Measurements from ENCODE around the gene UCHL3. TPM values are rescaled to one million over a fixed set of nuclear protein-coding genes. Genes with fewer than 3 reads are reported as not detected.

The UCHL3 gene
- total RNA-seq, 3 donors from 2014 or later = 25.7 to 38.8 (median 27.3) TPM

DNA sequence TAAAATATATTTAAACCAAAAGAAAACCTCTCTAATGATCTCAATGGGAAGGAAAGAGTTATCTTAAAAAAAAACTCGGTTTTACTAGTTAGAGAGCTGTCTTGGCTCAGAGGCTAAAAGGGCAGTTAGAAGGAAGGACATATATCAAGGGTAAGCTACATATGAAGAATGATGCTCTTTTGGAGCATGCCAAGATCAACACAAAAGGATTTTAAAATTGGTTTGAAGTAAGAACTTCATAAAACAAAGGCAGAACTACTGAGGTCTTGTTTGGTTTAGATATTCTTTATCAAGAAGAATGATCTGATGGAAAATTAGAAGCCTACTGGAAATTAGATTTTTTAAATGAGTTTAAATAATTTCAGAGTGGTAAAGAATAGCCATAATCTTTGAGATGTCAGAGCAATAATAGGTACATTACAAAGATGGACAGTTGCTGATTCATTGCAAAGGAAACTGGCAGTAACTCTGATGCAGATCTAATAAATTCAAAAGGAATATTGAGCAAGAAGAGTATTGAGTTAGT lies 47.1 kb downstream of the UCHL3 start:
- intact Hi-C loops (cut with DNase I, micrococcal nuclease) = no loop called here
- DNase-seq = no peak
- TF ChIP-seq, protein P1, sequence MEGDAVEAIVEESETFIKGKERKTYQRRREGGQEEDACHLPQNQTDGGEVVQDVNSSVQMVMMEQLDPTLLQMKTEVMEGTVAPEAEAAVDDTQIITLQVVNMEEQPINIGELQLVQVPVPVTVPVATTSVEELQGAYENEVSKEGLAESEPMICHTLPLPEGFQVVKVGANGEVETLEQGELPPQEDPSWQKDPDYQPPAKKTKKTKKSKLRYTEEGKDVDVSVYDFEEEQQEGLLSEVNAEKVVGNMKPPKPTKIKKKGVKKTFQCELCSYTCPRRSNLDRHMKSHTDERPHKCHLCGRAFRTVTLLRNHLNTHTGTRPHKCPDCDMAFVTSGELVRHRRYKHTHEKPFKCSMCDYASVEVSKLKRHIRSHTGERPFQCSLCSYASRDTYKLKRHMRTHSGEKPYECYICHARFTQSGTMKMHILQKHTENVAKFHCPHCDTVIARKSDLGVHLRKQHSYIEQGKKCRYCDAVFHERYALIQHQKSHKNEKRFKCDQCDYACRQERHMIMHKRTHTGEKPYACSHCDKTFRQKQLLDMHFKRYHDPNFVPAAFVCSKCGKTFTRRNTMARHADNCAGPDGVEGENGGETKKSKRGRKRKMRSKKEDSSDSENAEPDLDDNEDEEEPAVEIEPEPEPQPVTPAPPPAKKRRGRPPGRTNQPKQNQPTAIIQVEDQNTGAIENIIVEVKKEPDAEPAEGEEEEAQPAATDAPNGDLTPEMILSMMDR (IDR thresholded peaks at IDR 0.05) = no peak
- Histone ChIP-seq H3K4me3 (no peak overlapping the region), H3K36me3 (ENCODE audit: low read depth) (no peaks in the 10 kb centered on the region), H3K9me3 (no peaks in the 10 kb centered on the region), H3K4me1 (ENCODE audit: low read depth) (no peaks in the 10 kb centered on the region)
- ATAC-seq = no peak

DNA sequence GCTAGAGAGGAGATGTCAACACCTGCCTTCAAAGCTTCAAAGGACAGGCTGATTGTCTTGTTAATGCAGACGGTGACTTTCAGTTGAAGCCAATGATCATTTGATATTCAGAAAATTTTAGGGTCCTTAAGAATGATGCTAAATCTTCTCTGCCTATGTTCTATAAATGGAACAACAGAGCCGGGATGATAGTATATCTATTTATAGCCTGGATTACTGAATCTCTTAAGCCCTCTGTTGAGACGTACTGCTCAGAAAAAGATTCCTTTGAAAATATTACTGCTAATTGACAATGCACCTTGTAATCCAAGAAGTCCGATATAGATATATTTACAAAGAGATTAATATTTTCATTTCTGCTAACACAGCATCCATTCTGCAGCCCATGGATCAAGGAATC lies 50.8 kb downstream of the UCHL3 start:
- no peaks in the 10 kb centered on the region for H3K36me3 ChIP-seq (ENCODE audit: low read depth)
- DNase-seq (no peak), ATAC-seq (no peak)
- TF ChIP-seq, protein P1 (IDR thresholded peaks at IDR 0.05) = no peak
- H3K9me3 ChIP-seq = no peaks in the 10 kb centered on the region
- no peaks in the 10 kb centered on the region for H3K4me1 ChIP-seq (ENCODE audit: low read depth)
- H3K4me3 ChIP-seq = no peak overlapping the region
- intact Hi-C loops (cut with DNase I, micrococcal nuclease) = no loop called here

DNA sequence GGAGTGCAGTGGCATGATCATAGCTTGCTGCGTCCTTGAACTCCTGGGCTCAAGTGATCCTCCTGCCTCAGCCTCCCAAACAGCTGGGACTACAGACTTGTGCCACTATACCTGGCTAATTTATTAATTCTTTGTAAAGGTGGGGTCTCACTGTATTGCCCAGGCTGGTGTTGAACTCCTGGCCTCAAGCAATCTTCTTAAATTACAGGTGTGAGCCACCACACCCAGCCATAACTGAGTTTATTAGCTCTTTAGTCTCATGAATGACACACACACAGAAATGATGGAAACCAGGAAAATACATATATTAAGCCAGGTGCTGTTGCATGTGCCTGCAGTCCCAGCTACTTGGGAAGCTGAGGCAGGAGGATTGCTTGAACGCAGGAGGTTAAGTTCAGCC lies 53.4 kb downstream of the UCHL3 start:
- H3K9me3 ChIP-seq = no peaks in the 10 kb centered on the region
- H3K4me1 ChIP-seq (ENCODE audit: low read depth) = no peaks in the 10 kb centered on the region
- no peaks in the 10 kb centered on the region for H3K36me3 ChIP-seq (ENCODE audit: low read depth)
- TF ChIP-seq, protein P1 (IDR thresholded peaks at IDR 0.05) = no peak
- intact Hi-C loops (cut with DNase I, micrococcal nuclease) = no loop called here
- ATAC-seq = peak; percentile 72
- no peak overlapping the region for H3K4me3 ChIP-seq
- DNase-seq = peak in 1 of 3 donors; percentile 28

DNA sequence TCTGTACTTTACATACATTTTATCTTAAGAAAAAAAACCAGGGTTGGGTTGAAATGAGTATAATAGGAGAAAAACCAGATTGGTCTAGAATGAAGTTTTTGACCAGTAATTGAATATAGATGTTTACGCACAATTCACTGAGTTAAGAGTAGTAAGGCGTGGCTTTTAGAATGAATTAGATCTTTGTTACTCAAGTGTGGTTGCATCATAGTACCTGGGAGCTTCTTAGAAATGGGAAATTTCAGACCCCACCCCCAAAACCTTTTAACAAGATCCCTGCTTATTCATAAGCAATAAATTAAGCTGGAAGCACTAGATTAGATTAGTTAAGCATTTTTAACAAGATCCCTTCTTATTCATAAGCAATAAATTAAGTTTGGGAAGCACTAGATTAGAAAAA lies 57.9 kb downstream of the UCHL3 start:
- H3K4me1 ChIP-seq (ENCODE audit: low read depth) = no peaks in the 10 kb centered on the region
- no peak overlapping the region for H3K4me3 ChIP-seq
- TF ChIP-seq, protein P1 (IDR thresholded peaks at IDR 0.05) = no peak
- ATAC-seq (no peak), DNase-seq (no peak)
- intact Hi-C loops (cut with DNase I, micrococcal nuclease) = no loop called here
- no peaks in the 10 kb centered on the region for H3K36me3 ChIP-seq (ENCODE audit: low read depth)
- no peaks in the 10 kb centered on the region for H3K9me3 ChIP-seq

DNA sequence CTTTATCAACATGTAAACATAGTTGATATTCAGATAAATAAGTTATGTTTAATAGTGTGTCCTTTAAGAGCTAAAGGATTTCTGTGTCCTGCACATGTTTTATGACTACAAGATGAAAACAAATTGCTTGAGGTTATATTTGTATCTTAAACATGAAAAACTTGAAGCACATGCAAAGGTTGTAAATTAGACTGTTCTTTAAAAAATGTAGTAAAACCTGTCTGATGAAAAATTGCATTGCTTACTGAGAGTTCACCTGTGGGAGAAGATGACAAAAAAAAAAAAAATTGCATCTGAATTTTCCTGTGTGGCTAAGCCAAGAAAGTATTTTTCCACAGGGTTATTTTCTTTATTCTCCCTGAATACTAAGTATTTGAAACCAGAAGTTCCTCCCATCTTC lies 60.9 kb downstream of the UCHL3 start:
- Histone ChIP-seq H3K36me3 (ENCODE audit: low read depth) (no peaks in the 10 kb centered on the region), H3K4me3 (no peak overlapping the region), H3K4me1 (ENCODE audit: low read depth) (no peaks in the 10 kb centered on the region), H3K9me3 (no peaks in the 10 kb centered on the region)
- TF ChIP-seq, protein P1 (IDR thresholded peaks at IDR 0.05) = no peak
- DNase-seq (no peak), ATAC-seq (no peak)
- intact Hi-C loops (cut with DNase I, micrococcal nuclease) = no loop called here

DNA sequence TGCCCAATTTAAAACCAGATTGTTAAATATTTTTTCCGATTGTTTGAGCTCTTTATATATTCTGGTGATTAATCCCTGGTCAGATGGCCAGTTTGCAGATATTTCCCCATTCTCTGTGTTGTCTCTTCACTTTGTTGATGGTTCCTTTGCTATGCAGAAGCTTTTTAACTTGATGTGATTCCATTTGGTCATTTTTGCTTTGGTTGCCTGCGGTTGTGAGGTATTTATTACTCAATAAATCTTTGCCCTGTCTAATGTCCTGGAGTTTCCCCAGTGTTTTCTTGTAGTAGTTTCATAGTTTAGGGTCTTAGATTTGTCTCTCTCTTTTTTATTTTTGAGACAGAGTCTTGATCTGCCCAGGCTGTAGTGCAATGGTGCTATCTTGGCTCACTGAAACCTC lies 62.8 kb downstream of the UCHL3 start:
- TF ChIP-seq, protein P1 (IDR thresholded peaks at IDR 0.05) = no peak
- Histone ChIP-seq H3K4me3 (no peak overlapping the region), H3K36me3 (ENCODE audit: low read depth) (no peaks in the 10 kb centered on the region), H3K9me3 (no peaks in the 10 kb centered on the region), H3K4me1 (ENCODE audit: low read depth) (no peaks in the 10 kb centered on the region)
- DNase-seq (no peak), ATAC-seq (no peak)
- intact Hi-C loops (cut with DNase I, micrococcal nuclease) = no loop called here

All from mucosa of descending colon (tissue), 3 donors.